RPMI8226 (cell line): Measurements from ENCODE around the gene TRIM10.
"Not testable (repeated sequence)": the region's sequence is repeated elsewhere in the genome, so short reads cannot be mapped to it uniquely, and the experiment has no call there.

ENCODE experiments used
- DNase-seq: peaks from one replicate; pipeline ENCODE4 v3.0.0-alpha.2; 2015

TRIM10 gene

GRCh38 chr6:30152910-30153610 lies 8.0 kb downstream of the TRIM10 start:
- DNase-seq, result no peak

GRCh38 chr6:30152016-30152673 lies 8.9 kb downstream of the TRIM10 start:
- DNase-seq, result no peak

- no peak for DNase-seq
These were observed 9.4 kb downstream of the TRIM10 start for GRCh38 chr6:30151580-30151979.

GRCh38 chr6:30150671-30151395 lies 10.2 kb downstream of the TRIM10 start:
- DNase-seq, result no peak

GRCh38 chr6:30149858-30150550 lies 11.0 kb downstream of the TRIM10 start:
- no peak for DNase-seq

DNA sequence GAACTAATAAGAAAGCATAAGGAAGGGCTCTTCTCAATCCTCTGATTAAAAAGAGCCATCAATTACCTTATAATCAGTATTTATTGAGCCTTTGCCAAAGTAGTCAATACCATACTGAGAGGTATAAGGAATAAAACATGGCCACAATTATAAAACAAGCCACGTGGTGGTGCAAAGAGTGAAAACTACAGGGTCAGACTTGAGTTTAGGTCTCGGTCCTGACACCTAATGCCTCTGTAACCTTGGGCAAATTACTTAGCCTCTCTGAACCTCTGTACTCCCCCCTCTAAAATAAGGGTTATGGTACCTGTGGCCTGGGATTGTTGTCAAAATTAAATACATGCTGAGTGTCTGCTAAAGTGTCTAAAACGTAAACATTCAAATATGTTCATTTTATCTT lies 11.8 kb downstream of the TRIM10 start:
- no peak for DNase-seq

- DNase-seq, result no peak
These were observed 13.9 kb downstream of the TRIM10 start for GRCh38 chr6:30147096-30147495.

- DNase-seq, result no peak
These were observed 15.2 kb downstream of the TRIM10 start for GRCh38 chr6:30145818-30146217.

DNA sequence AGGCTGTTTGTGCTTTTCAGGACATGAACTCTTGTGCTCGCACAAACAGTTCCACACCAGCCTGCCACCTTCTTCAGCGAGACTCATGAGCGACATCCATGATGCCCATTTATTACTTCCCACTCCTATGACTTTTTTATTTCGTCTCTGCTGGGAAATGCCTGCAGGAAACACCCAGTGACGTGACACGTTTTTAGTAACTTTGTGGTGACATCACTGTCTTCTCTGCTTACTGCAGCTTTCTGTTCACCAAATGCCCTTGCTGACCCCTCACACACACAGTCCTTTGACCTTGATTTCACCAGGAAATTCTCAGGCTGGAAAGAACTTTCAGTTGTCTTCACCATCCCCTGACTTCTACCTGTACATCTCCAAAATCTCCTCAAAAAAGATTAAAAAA lies 16.2 kb downstream of the TRIM10 start:
- DNase-seq, result no peak

DNA sequence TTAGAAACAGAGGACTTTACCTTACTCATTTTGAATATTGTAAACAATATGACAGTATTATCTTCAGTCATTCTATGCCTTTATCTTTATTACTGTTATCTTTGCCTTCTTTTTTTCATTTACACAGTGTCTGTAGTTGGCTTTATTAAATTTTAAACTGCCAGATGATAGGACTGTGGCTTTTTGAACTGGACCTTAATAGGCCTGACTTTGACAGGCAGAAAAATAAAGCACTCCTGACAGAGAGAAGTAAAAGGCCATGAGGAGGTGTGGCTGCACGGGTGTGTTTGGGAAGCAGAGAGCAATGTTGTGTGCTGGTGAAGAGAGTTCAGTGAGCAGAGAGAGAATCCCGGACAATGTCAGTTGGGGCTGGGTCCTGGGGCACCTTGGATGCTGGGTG lies 17.2 kb downstream of the TRIM10 start:
- DNase-seq, result no peak

DNA sequence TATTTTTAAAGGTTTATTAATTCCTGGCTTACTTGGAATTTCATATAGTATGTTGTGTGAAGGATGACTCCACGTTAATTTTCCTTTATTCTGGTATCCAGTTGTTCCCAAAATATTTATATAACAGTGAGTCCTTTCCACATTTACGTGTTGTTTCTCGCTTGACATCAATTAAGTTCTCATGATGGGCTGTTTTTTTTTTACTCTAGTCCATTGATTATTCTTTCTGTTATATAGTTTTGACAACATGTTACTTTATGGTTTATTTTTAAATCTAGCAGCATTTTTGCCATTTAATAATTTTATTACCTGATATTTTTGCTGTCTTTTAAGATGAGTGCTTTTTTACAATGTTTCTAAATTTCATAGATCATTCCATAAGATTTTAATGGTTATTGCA lies 18.3 kb downstream of the TRIM10 start:
- no peak for DNase-seq

DNA sequence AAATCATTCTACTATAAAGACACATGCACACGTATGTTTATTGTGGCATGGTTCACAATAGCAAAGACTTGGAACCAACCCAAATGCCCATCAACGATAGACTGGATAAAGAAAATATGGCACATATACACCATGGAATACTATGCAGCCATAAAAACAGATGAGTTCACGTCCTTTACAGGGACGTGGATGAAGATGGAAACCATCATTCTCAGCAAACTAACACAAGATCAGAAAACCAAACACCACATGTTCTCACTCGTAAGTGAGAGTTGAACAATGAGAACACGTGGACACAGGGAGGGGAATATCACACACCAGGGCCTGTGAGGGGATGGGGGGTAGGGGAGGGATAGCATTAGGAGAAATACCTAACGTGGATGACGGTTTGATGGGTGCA lies 20.8 kb downstream of the TRIM10 start:
- not testable (repeated sequence) for DNase-seq

- no peak for DNase-seq
These were observed 24.3 kb downstream of the TRIM10 start for GRCh38 chr6:30136570-30137286.

DNA sequence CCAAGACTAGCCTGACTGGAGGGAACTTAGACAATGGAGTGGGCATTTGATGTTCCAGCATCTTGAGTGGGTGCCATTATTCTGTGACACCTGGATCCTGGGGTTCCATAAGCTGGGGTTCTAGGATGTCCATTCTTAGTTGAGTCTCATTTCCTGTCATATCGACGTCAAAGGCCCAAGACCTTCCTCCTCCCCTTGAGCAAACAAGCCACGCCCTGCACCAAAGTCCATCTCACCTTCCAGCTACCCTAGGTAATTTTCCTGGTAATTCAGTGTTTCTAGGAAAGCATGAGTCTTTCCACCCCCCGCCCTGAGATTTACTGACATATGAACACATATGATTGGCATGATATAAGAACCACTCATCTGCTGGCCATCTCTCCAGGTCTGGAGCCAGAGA lies 25.3 kb downstream of the TRIM10 start, which contains the start of gene TRIM40:
TRIM40 (plus strand) TSS at position 384 of the 400 bp plus-strand sequence. CDS start 897 bp downstream, outside the sequence.
- no peak for DNase-seq

- DNase-seq, result no peak
These were observed 25.9 kb downstream of the TRIM10 start for GRCh38 chr6:30135147-30135546.

DNA sequence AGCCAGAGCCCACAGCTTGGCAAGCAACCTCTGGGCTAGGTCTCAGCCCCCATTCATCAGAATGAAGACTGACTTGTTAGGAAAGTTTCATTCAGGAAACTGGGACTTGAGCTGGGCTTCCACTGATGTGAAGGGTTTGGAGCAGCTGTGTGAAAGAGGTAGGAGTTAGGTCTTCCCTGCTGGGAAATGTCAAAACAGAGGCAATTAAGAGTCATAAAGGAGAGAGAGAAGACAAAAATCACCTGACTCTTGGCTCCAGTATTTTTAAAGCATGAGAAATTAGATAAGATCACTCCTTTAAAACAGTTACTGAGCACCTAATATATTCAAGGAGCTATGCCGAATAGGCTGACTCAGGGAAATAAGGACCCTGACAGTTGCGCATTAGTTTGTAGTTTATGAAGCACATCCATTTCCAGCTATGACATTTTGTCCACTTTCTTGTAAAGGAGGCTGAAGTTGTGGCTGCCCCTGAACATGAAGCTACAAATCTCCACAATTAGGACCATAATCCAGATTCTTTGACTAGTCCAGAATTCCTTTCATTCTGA lies 29.0 kb downstream of the TRIM10 start:
- DNase-seq, result no peak

DNA sequence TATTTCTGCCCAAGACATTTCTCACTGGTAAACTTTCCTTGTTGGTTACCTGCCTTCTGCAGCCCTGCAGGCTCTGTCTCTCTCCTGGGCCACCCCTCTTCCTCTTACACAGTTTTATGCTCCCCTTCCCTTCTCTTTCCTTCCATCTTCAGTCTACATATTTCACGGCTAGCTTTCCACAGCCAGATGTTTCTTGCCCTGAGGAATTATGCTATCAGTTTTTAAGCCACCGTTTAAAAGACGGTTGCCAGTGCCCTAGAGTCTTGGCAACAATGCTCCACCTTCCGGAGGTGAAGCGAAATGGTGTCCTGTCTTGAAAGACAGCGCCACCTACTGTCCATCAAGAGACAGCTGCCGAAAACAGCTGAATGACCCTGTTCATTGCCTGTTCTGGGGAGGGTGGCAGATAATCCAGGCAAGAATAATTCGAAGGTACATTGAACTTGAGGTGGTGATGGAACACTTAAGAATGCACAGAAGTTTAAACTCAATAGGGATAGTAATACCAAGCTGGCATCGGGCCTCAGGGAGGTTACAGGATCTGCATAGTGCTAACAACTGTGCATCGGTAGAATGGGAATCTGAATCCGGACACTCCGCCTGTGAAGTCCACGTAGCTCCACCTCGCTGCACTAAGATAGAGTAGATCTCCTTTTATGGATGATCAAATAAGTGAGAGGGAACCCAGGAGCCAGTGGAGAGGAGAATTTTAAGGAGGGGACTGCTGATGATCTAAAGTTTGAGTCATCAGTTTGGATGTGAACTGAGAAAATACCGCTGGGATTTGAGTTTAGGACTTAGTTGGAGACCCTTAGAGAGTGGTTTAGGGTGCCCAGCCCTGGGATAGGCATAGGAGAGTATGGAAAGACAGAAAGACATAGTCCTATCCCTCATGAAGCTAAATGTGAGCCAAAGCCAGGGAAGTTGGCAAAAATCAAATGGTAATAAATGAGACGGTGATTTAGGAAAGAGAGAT lies 29.8 kb downstream of the TRIM10 start:
- peak; percentile 92 for DNase-seq

- no peak for DNase-seq
These were observed 30.8 kb downstream of the TRIM10 start for GRCh38 chr6:30130179-30130679.

DNA sequence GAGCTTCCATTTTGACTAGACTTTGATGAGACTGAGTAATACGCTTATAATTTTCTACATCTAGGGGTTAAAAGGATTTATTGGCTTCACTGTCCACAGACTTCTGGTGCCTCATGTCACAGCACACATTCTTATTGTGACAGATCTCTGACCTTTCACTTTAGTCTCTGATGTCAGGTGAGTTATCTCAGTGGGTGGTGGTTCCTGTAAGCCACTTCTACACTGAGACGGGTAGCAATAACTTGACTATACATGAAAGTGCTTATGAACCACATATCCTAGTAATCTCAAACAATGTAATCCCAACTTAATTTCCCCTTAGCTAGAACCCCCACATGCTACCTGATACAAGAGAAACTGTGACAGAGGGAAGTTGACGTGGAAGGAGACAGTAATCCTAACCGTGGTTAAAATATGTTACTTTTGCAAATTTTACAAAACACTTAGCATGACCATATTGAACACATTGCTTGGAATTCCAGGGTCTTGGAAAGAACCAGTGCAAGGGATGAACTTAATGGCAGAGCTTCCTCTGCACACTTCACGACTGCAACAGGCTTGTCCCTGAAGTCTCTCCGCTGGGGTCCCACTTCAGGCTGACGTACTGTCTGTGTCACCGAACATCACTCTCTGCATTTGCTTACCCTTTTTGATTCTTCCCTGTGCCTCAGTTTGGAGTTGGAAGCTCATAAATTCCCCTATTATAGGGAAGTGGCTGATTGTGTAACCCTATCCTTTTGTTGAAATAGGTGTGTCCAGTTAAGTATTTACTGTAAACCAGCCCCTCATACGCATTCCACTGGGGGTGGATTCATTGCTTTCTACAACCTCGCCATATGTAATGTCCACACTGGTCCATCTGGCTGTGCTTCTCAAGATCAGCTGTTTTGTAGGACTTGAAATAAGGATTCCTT lies 31.5 kb downstream of the TRIM10 start:
- DNase-seq, result no peak
